Mammary epithelial cell (primary cell): ENCODE results near the gene ADAMTS6.

ENCODE experiments used
- CTCF ChIP-seq, 2 donors: IDR thresholded peaks in 1 of 2; conservative IDR thresholded peaks in 1 of 2; 2 replicates each; pipeline ENCODE4 v1.5.1; 2011 to 2012; ENCODE audit warnings: inconsistent platforms in 2 of 2, low read length in 2 of 2, mild to moderate bottlenecking in 2 of 2, control low read depth in 1 of 2, low read depth in 1 of 2; ENCODE audit not compliant: insufficient read depth in 1 of 2; ENCODE audit errors: extremely low read depth in 1 of 2
- EZH2 ChIP-seq: IDR thresholded peaks from 2 replicates; pipeline ENCODE4 v1.6.1; 2012; ENCODE audit warnings: low read length, inconsistent platforms, borderline replicate concordance

DNA sequence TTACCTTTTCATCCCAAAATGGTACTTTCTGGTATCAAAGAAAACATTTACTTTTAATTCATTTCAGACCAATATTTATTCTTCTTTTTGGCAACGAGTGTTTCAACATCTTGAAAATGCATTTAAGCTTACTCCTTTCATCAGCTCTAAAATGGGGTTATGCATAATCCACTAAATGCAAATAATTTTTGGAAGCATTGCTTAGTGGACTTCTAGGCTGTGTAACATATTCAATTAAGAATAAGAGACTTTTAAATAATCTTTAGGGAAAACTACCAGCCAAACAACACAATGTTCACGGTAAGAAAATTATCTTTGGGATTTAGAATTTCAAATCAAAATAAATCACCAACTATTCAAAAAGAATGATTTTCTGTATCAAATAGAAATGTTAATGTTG is 118.2 kb downstream of the ADAMTS6 start:
- TF ChIP-seq CTCF (conservative IDR thresholded peaks at IDR 0.05 in 1 of 2, IDR thresholded peaks at IDR 0.05 in 1 of 2; ENCODE audit: extremely low read depth in 1 of 2, insufficient read depth in 1 of 2, low read depth in 1 of 2, low read length in 2 of 2), result no peak
- TF ChIP-seq EZH2, result no peak
